GM12864 (cell line): ENCODE results near the gene KCNK2.

ENCODE experiments used
- DNase-seq: peaks from one replicate; pipeline ENCODE4 v3.0.0-alpha.2; 2011; ENCODE audit warnings: low read depth
- H3K4me3 ChIP-seq: 2 replicates; pipeline ENCODE4 v1.5.1; 2011; ENCODE audit warnings: mild to moderate bottlenecking, low read depth, low read length, control low read depth
- TF ChIP-seq, protein P1 (sequence below): IDR thresholded peaks from 2 replicates; pipeline ENCODE4 v1.5.1; 2011; ENCODE audit warnings: low read depth, mild to moderate bottlenecking, moderate library complexity, low read length, control low read depth, inconsistent platforms; ENCODE audit errors: missing control alignments

KCNK2 gene, protein sequence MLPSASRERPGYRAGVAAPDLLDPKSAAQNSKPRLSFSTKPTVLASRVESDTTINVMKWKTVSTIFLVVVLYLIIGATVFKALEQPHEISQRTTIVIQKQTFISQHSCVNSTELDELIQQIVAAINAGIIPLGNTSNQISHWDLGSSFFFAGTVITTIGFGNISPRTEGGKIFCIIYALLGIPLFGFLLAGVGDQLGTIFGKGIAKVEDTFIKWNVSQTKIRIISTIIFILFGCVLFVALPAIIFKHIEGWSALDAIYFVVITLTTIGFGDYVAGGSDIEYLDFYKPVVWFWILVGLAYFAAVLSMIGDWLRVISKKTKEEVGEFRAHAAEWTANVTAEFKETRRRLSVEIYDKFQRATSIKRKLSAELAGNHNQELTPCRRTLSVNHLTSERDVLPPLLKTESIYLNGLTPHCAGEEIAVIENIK

DNA sequence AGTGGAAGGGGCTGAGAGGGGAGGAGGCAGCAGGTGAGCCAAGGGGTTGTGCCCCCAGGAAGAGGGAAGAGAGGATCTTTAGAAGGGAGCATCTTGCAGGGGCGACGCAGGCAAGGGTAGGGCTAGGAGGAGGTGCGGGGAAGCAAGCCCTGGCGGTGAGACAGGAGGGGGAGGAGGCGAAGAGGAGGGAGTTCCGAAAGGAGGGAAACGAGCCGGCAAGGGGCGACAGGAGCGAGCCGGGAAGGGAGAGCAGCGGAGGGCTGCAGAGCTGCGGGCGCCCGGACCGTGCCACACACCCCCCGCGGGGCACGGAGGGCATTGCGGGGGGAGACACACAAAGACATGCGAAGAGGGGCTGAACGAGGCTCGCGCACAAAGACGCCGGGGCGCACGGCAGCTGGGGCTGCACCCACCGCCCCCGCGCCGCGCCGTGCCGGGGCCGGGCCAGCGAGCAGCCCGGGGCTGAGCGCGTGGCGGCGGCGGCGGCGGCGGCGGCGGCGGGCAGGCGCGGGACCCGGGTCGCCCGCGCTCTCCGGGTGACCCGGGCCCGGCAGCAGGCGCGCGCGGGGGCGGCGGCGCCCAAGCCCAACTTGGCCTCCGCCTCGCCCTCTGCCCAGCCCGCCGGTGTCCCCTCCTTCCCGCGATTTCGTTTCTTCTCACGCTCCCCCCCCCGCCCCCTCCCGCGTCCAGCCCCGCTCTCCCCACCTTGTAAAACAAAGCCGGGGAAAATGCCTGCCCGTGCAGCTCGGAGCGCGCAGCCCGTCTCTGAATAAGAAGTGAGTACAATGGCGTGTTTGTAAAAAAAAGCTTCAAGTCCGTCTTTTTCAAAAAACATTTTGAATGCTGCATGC is at the start of gene KCNK2:
TSS of gene KCNK2 (plus strand) at position 206 of the 851 bp plus-strand sequence. CDS start 649 bp downstream, outside the sequence.
- DNase-seq = no peak
- no peak within 1 kb of the TSS for H3K4me3 ChIP-seq
- TF ChIP-seq, protein P1, sequence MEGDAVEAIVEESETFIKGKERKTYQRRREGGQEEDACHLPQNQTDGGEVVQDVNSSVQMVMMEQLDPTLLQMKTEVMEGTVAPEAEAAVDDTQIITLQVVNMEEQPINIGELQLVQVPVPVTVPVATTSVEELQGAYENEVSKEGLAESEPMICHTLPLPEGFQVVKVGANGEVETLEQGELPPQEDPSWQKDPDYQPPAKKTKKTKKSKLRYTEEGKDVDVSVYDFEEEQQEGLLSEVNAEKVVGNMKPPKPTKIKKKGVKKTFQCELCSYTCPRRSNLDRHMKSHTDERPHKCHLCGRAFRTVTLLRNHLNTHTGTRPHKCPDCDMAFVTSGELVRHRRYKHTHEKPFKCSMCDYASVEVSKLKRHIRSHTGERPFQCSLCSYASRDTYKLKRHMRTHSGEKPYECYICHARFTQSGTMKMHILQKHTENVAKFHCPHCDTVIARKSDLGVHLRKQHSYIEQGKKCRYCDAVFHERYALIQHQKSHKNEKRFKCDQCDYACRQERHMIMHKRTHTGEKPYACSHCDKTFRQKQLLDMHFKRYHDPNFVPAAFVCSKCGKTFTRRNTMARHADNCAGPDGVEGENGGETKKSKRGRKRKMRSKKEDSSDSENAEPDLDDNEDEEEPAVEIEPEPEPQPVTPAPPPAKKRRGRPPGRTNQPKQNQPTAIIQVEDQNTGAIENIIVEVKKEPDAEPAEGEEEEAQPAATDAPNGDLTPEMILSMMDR = no peak

DNA sequence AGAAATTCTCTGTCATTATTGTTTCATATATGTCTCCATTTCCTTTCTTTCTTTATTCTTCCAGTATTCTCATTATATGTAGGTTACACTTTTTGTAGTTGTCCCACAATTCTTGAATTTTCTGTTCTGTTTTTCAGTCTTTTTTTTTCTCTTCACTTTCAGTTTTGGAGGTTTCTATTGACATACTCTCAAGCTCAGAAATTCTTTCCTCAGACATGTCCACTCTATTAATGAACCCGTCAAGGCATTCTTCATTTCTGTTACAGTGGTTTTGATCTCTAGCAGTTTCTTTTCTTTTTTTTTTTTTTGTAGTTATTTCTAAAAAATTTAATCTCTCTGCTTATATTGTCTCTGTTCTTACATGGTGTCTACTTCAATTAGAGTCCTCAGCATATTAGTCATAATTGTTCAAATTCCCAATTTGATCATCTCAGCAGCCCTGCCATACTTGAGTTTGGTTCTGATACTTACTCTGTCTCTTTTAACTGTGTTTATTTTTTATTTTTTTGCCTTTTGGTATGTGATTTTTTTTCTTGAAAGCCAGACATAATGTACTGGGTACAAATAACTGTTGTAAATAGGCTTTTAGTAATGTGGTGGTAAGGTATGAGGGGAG is 49.5 kb upstream of the KCNK2 start:
- TF ChIP-seq, protein P1 = no peak
- no peak overlapping the region for H3K4me3 ChIP-seq
- no peak for DNase-seq

DNA sequence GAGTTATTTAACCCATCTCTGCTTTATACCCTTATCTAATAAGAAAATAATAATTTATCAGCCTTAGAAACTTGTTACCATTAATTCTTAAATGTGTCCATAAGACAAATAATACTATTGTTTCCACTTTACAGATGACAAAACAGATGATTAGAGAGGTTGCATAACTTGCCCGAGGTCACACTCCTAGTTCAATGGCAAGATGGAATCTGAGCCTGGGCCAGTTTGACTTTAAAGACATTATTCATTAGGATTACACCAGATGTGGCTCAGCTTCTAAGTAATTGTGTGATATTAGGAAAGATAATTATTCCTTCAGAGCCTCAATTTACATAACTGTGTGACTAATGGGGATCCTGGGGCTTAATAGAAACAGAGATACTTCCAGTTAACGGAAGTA is 42.3 kb upstream of the KCNK2 start:
- no peak overlapping the region for H3K4me3 ChIP-seq
- TF ChIP-seq, protein P1 = no peak
- no peak for DNase-seq

DNA sequence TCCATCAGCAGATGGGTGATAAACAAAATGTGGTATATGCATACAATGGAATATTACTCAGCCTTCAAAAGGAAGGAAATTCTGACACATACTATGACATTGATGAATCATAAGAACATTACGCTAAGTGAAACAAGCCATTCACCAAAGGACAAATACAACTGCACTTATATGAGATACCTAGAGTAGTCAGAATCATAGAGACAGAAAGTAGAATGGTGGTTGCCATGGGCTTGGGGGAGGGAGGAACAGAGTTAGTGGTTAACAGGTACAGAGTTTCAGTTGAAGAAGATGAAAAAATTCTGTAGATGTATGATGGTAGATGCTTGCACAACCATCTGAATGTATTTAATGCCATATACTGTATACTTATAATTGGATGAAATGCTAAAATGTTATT is 39.1 kb upstream of the KCNK2 start:
- no peak for DNase-seq
- TF ChIP-seq, protein P1 = no peak
- H3K4me3 ChIP-seq = no peak overlapping the region

DNA sequence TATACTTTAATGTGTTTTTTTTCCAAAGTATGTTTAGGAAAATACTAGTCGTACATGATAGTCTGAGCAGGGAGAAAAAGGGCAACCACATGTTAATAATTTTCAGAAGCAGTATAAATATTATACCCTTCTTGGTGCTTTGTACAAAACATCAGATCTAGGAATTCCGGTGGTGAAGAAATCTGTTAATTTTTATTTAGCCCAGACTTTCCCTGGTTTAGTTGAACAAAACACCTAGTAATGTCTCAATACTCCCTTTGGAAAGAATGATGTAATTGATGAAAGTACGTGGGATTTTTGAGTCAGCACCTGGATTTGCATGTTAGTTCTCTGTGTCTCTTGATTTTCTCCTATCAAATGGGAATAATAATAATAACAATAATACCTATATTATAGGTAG is 38.4 kb upstream of the KCNK2 start:
- H3K4me3 ChIP-seq = no peak overlapping the region
- TF ChIP-seq, protein P1 = no peak
- no peak for DNase-seq

DNA sequence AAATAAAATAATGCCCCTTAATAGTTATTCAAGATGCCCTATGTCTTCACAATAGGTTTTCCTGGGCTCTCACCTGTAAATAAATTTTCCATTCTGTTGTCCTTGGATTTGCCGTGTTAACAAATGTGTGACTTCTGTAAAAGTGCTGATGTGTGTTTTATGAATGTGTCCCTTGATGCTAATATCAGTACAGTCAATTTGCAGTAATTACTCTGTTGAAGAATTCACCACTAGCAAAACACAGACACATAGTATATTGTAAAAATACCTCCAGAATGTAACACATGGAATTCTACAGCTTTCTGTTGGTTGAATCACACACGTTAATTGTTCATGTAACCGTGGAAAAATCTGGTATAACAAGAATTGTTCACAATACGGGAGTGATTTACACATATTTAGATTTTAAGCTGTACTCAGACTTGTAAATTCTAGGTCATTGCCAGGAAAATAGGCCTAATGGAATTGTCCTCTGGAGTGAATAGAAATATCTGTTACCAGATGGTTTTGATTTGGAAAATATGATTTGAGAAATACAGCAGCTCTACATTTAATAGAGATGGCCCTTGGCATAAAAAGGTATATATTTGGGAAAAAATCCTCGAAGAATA is 36.7 kb upstream of the KCNK2 start:
- TF ChIP-seq, protein P1 = no peak
- no peak overlapping the region for H3K4me3 ChIP-seq
- DNase-seq = no peak
